HFFc6 (cell line): ENCODE data around the gene PSMB10. TPM values are rescaled to one million over a fixed set of nuclear protein-coding genes. Genes with fewer than 3 reads are reported as not detected.

Experiments
- DNase-seq: peaks from one replicate; pipeline ENCODE4 v3.0.0-alpha.2; 2018
- H3K27ac Mint-ChIP-seq: 2 replicates; pipeline ENCODE4 v1.8.0; 2020; ENCODE audit warnings: mild to moderate bottlenecking, mixed read lengths
- H3K27me3 Mint-ChIP-seq: 2 replicates; pipeline ENCODE4 v1.8.0; 2021; ENCODE audit warnings: mild to moderate bottlenecking, moderate library complexity, mixed read lengths; ENCODE audit not compliant: insufficient read depth
- H3K36me3 Mint-ChIP-seq: 2 replicates; pipeline ENCODE4 v1.8.0; 2021; ENCODE audit warnings: low read depth, mixed read lengths
- H3K4me1 Mint-ChIP-seq: 2 replicates; pipeline ENCODE4 v1.8.0; 2020; ENCODE audit warnings: low read depth, mixed read lengths
- H3K4me3 Mint-ChIP-seq: 2 replicates; pipeline ENCODE4 v1.8.0; 2020; ENCODE audit warnings: mild to moderate bottlenecking, moderate library complexity, mixed read lengths
- H3K9me3 Mint-ChIP-seq: 2 replicates; pipeline ENCODE4 v1.8.0; 2020; ENCODE audit warnings: mild to moderate bottlenecking, mixed read lengths
- CTCF ChIP-seq: fragments of 200-600 bp; sonication (generic); IDR thresholded peaks from 2 replicates; pipeline ENCODE4 v1.5.0; 2021; ENCODE audit warnings: antibody characterized with exemption, mild to moderate bottlenecking
- total RNA-seq, 6 experiments: library from RNA; stranded (reverse); fragmentation: NEBNext Ultra II Directional; extraction: Animal tissue kit (Norgen Biotek cat#: 25700); gene quantifications; 2 replicates in 1 of 6; 3 replicates in 5 of 6; pipeline ENCODE4 v1.2.3, GENCODE V29; 2021

PSMB10 gene
- total RNA-seq, 6 experiments from 2014 or later: 36.3 to 49.7 (median 40.0) TPM

GRCh38 chr16:67961551-67961957, 24.9 kb upstream of the PSMB10 start:
- peaks cover 3% of the 10 kb centered on the region; the same call in 1 of the 2 replicates for H3K27me3 Mint-ChIP-seq
- H3K9me3 Mint-ChIP-seq: no peaks in the 10 kb centered on the region
- H3K27ac Mint-ChIP-seq: no peak overlapping the region
- no peak for DNase-seq
- peaks cover 67% of the 10 kb centered on the region for H3K4me1 Mint-ChIP-seq
- TF ChIP-seq CTCF: no peak
- no peak overlapping the region for H3K4me3 Mint-ChIP-seq
- peaks cover 52% of the 10 kb centered on the region for H3K36me3 Mint-ChIP-seq

- peak overlapping the region; percentile 56 for H3K4me3 Mint-ChIP-seq
- H3K27me3 Mint-ChIP-seq: peaks cover 3% of the 10 kb centered on the region; the same call in 1 of the 2 replicates
- peaks cover 37% of the 10 kb centered on the region for H3K36me3 Mint-ChIP-seq
- peak overlapping the region; percentile 70 for H3K27ac Mint-ChIP-seq
- TF ChIP-seq CTCF: no peak
- no peaks in the 10 kb centered on the region for H3K9me3 Mint-ChIP-seq
- DNase-seq: peak; percentile 46
- H3K4me1 Mint-ChIP-seq: peaks cover 49% of the 10 kb centered on the region
These were observed 23.1 kb upstream of the PSMB10 start for GRCh38 chr16:67959536-67960329.

GRCh38 chr16:67957622-67958021, 21.0 kb upstream of the PSMB10 start:
- no peak for DNase-seq
- peaks cover 37% of the 10 kb centered on the region for H3K36me3 Mint-ChIP-seq
- peaks cover 37% of the 10 kb centered on the region for H3K4me1 Mint-ChIP-seq
- H3K9me3 Mint-ChIP-seq: no peaks in the 10 kb centered on the region
- no peak for TF ChIP-seq CTCF
- H3K4me3 Mint-ChIP-seq: no peak overlapping the region
- no peak overlapping the region for H3K27ac Mint-ChIP-seq
- H3K27me3 Mint-ChIP-seq: no peaks in the 10 kb centered on the region

GRCh38 chr16:67954421-67955196, 18.0 kb upstream of the PSMB10 start:
- H3K9me3 Mint-ChIP-seq: no peaks in the 10 kb centered on the region
- no peak for DNase-seq
- no peak overlapping the region for H3K27ac Mint-ChIP-seq
- no peak overlapping the region for H3K4me3 Mint-ChIP-seq
- H3K36me3 Mint-ChIP-seq: peaks cover 27% of the 10 kb centered on the region
- H3K27me3 Mint-ChIP-seq: no peaks in the 10 kb centered on the region; the same call in 1 of the 2 replicates
- peaks cover 10% of the 10 kb centered on the region for H3K4me1 Mint-ChIP-seq
- no peak for TF ChIP-seq CTCF

- no peak for DNase-seq
- Mint-ChIP-seq H3K27ac (no peak overlapping the region), H3K36me3 (peaks cover 27% of the 10 kb centered on the region), H3K27me3 (no peaks in the 10 kb centered on the region; the same call in 1 of the 2 replicates), H3K9me3 (no peaks in the 10 kb centered on the region), H3K4me1 (peaks cover 2% of the 10 kb centered on the region), H3K4me3 (no peak overlapping the region)
- no peak for TF ChIP-seq CTCF
These were observed 17.2 kb upstream of the PSMB10 start for GRCh38 chr16:67953641-67954375.
